ENCODE measurements around the gene SNAP23. TPM values are rescaled to one million over a fixed set of nuclear protein-coding genes. Genes with fewer than 3 reads are reported as not detected.

SNAP23 gene
- total and polyA plus RNA-seq, 2 of the 8 experiments (the other 6 are each of a cell fraction or from before 2014, with no cell fraction given), result 58.0 to 72.8 TPM

GRCh38 chr15:42498212-42499068 lies 3.0 kb downstream of the SNAP23 start:
- Histone ChIP-seq H2BK5ac (ENCODE audit: low read depth, low read length) (no peak overlapping the region), H3K18ac (ENCODE audit: extremely low read depth, low read length) (no peak overlapping the region)
- WGBS, 2 experiments (ENCODE audit: extremely low coverage in 1 of 2, insufficient coverage in 1 of 2, insufficient read length in 1 of 2, insufficient replicate concordance in 2 of 2, low coverage in 1 of 2, low lambda C conversion rate in 2 of 2, missing lambda C conversion rate in 1 of 2), result 88% methylated on average over 5 of the region's 6 CpGs; no CpG with 5 or more reads in 1 of the 2 experiments

More at GRCh38 chr15:42498212-42499068, 3.0 kb downstream of the SNAP23 start:
- no peak for DNase-seq (ENCODE audit: low read depth in 1 of 2, low spot score in 2 of 2)
- no peak overlapping the region for H2BK120ac ChIP-seq (replicated peaks; ENCODE audit: low read depth, low read length)
- no peak overlapping the region for H2BK20ac ChIP-seq (ENCODE audit: low read length)
- H4K91ac ChIP-seq (replicated peaks; ENCODE audit: insufficient read length, low read length), result no peak overlapping the region
- H2BK12ac ChIP-seq (ENCODE audit: low read depth, low read length), result no peak overlapping the region
- H3K36me3 ChIP-seq (ENCODE audit: control insufficient read depth in 2 of 4, insufficient read depth in 4 of 4, low read length in 3 of 4), result no peaks in the 10 kb centered on the region
- no peaks in the 10 kb centered on the region; the same call in 1 of the 2 replicates for H3K79me1 ChIP-seq (ENCODE audit: low read depth, low read length)
- no peak overlapping the region for H3K14ac ChIP-seq (ENCODE audit: insufficient read length)
- H2AFZ ChIP-seq (ENCODE audit: low read length), result no peak overlapping the region
- FAIRE-seq, result no peak
- H3K79me2 ChIP-seq (ENCODE audit: control insufficient read depth in 1 of 2, insufficient read depth in 2 of 2, low read length in 2 of 2), result peaks cover 0 to 63% of the 10 kb centered on the region in 2 experiments; a peak in 3 of 4 replicates
- no peak overlapping the region for H2AK5ac ChIP-seq (ENCODE audit: low read depth, low read length)
- no peak overlapping the region for H3K27ac ChIP-seq (ENCODE audit: low read depth, low read length)
- peaks cover 7% of the 10 kb centered on the region; the same call in 1 of the 2 replicates for H3K23me2 ChIP-seq (ENCODE audit: low read depth, low read length)
- no peak overlapping the region for H3K4me2 ChIP-seq (ENCODE audit: insufficient read depth in 1 of 2, low read depth in 2 of 2, low read length in 2 of 2)
- CTCF ChIA-PET (ENCODE audit: partially characterized antibody), result interaction anchor here (1.4 kb wide), 1 partner anchor 7 kb away, joined by 4 read pairs; the partner anchor contains the start of gene ZNF106
- H3K4me3 ChIP-seq (ENCODE audit: extremely low read depth in 1 of 4, insufficient read depth in 2 of 4, low read depth in 3 of 4, low read length in 4 of 4), result no peak overlapping the region
- TF ChIP-seq BCL11A (IDR thresholded peaks at IDR 0.05; ENCODE audit: low read depth in 2 of 2, low read length in 2 of 2) (no peak), CTBP2 (IDR thresholded peaks at IDR 0.05; ENCODE audit: borderline replicate concordance, insufficient read depth, insufficient read length, low read length) (no peak)
- H3K23ac ChIP-seq (ENCODE audit: insufficient read length), result no peak overlapping the region
- no peak overlapping the region for H4K8ac ChIP-seq (ENCODE audit: extremely low read depth, insufficient read depth, low read length)
- no peaks in the 10 kb centered on the region for H3K27me3 ChIP-seq (replicated peaks in 1 of 4; ENCODE audit: control insufficient read depth in 3 of 4, extremely low read depth in 1 of 4, insufficient read depth in 3 of 4, low read length in 3 of 4)
- no peak overlapping the region for H4K5ac ChIP-seq (ENCODE audit: insufficient read length, low read depth, low read length)
- H2BK15ac ChIP-seq (ENCODE audit: low read length), result no peak overlapping the region
- peaks cover 0 to 1% of the 10 kb centered on the region in 2 experiments for H4K20me1 ChIP-seq (replicated peaks in 1 of 2; ENCODE audit: control insufficient read depth in 1 of 2, insufficient read depth in 2 of 2, low read length in 2 of 2)
- H3K4me1 ChIP-seq (replicated peaks in 1 of 4; ENCODE audit: control insufficient read depth in 3 of 4, insufficient read depth in 4 of 4, low read length in 3 of 4), result peaks cover 0 to 5% (median 1%) of the 10 kb centered on the region in 4 experiments; a peak in 4 of 7 replicates
- POLR2A ChIA-PET (ENCODE audit: partially characterized antibody), result interaction anchor here (1.7 kb wide), 1 partner anchor 11 kb away, joined by 4 read pairs; no protein-coding TSS in a partner anchor
- no peak overlapping the region for H3K4ac ChIP-seq (replicated peaks; ENCODE audit: insufficient read length, low read depth, low read length)
- H3K56ac ChIP-seq (replicated peaks; ENCODE audit: insufficient read length, low read depth, low read length), result no peak overlapping the region
- H3K9me3 ChIP-seq (ENCODE audit: insufficient read depth in 2 of 2, low read depth in 1 of 2, low read length in 1 of 2), result no peaks in the 10 kb centered on the region
- no peak overlapping the region for H3K9ac ChIP-seq (replicated peaks in 1 of 4; ENCODE audit: extremely low read depth in 1 of 4, low read depth in 3 of 4, low read length in 3 of 4)

Data from H1 (cell line).